HepG2 (cell line): ENCODE data around the gene PMS1. TPM values are rescaled to one million over a fixed set of nuclear protein-coding genes. Genes with fewer than 3 reads are reported as not detected.

Experiments used
- ATF7-NPFF ChIP-seq: sonication (generic); formaldehyde crosslinking; IDR thresholded peaks from 2 replicates; pipeline ENCODE4 v1.8.1; 2023; ENCODE audit warnings: mild to moderate bottlenecking, low read depth, missing genetic modification reagents, moderate library complexity
- MED1 ChIP-seq: sonication (generic); formaldehyde crosslinking; IDR thresholded peaks from 2 replicates; pipeline ENCODE4 v1.4.0; 2020; ENCODE audit warnings: missing genetic modification reagents
- SYNCRIP ChIP-seq: fragments of 200-400 bp; formaldehyde crosslinking; IDR thresholded peaks from 2 replicates; pipeline ENCODE4 v1.6.1; 2018; ENCODE audit warnings: mild to moderate bottlenecking, low read depth, low read length; ENCODE audit not compliant: insufficient read depth
- TAF15 ChIP-seq: fragments of 200-400 bp; formaldehyde crosslinking; IDR thresholded peaks from one replicate; pipeline ENCODE4 v1.6.1; 2018; ENCODE audit warnings: mild to moderate bottlenecking, low read depth, low read length; ENCODE audit not compliant: poor library complexity, severe bottlenecking
- ZKSCAN1 ChIP-seq: fragments of 150-350 bp; IDR thresholded peaks from 2 replicates; pipeline ENCODE4 v1.6.1; 2014; ENCODE audit warnings: low read length
- ZNF33A ChIP-seq: sonication (generic); formaldehyde crosslinking; IDR thresholded peaks from 2 replicates; pipeline ENCODE4 v1.5.1; 2020; ENCODE audit warnings: missing genetic modification reagents, mild to moderate bottlenecking, moderate library complexity, borderline replicate concordance
- ZNF567 ChIP-seq: sonication (generic); formaldehyde crosslinking; IDR thresholded peaks from 2 replicates; pipeline ENCODE4 v1.8.1; 2023; ENCODE audit warnings: mild to moderate bottlenecking, missing genetic modification reagents, borderline replicate concordance
- ZNF703 ChIP-seq: sonication (generic); formaldehyde crosslinking; IDR thresholded peaks from 2 replicates; pipeline ENCODE4 v1.5.1; 2020; ENCODE audit warnings: missing genetic modification reagents, mild to moderate bottlenecking, moderate library complexity, borderline replicate concordance
- ZNF775 ChIP-seq: sonication (generic); formaldehyde crosslinking; IDR thresholded peaks from 2 replicates; pipeline ENCODE4 v1.4.0; 2020; ENCODE audit warnings: missing genetic modification reagents, mild to moderate bottlenecking, moderate library complexity, borderline replicate concordance
- ZSCAN22 ChIP-seq: sonication (generic); formaldehyde crosslinking; IDR thresholded peaks from 2 replicates; pipeline ENCODE4 v1.4.0; 2020; ENCODE audit warnings: mild to moderate bottlenecking, missing genetic modification reagents
- polyA plus RNA-seq, 8 experiments: library from polyadenylated mRNA; depleted of rRNA in 3 of 8; stranded (reverse) in 7 of 8; unstranded in 1 of 8; fragments of >200 nt; fragmentation: Illumina TruSeq in 4 of 8; extraction: Trizol in 4 of 8; gene quantifications; 2 replicates each; pipeline versions ENCODE4 v1.2.1 to v1.2.3, GENCODE V29; 2011 to 2016; ENCODE audit warnings: low read depth in 4 of 8, missing spikeins in 1 of 8, mixed read lengths in 1 of 8; ENCODE audit not compliant: insufficient read depth in 1 of 8
- total RNA-seq, 5 experiments: library from RNA; depleted of rRNA; stranded (reverse); fragments of >200 nt; fragmentation: Illumina TruSeq; extraction: Trizol; gene quantifications; 2 replicates each; pipeline ENCODE4 v1.2.3, GENCODE V29; 2016; ENCODE audit warnings: low read depth in 1 of 5
- TF ChIP-seq, protein P1 (sequence below), 2 experiments: fragments of 450-650 bp in 1 of 2; sonication (generic) in 1 of 2; formaldehyde crosslinking in 1 of 2; IDR thresholded peaks; 2 replicates each; pipeline versions ENCODE4 v1.6.1 to v1.8.0; 2016 to 2022; ENCODE audit warnings: antibody characterized with exemption in 1 of 2, mild to moderate bottlenecking in 1 of 2, missing genetic modification reagents in 1 of 2
- TF ChIP-seq, protein P2 (sequence below), 2 experiments: IDR thresholded peaks; 2 replicates each; pipeline ENCODE4 v1.6.1; 2011 to 2012; ENCODE audit warnings: low read length in 2 of 2, borderline replicate concordance in 1 of 2, low read depth in 1 of 2, mild to moderate bottlenecking in 1 of 2, moderate library complexity in 1 of 2
- TF ChIP-seq, protein P3 (sequence below): sonication (generic); formaldehyde crosslinking; IDR thresholded peaks from 2 replicates; pipeline ENCODE4 v1.4.0; 2020; ENCODE audit warnings: mild to moderate bottlenecking, missing genetic modification reagents
- TF ChIP-seq, protein P4 (sequence below), 2 experiments: fragments of 450-650 bp in 1 of 2; sonication (generic) in 1 of 2; formaldehyde crosslinking; IDR thresholded peaks; 2 replicates each; pipeline versions ENCODE4 v1.5.0 to v1.8.0; 2020 to 2022; ENCODE audit warnings: mild to moderate bottlenecking in 1 of 2, missing genetic modification reagents in 1 of 2

The PMS1 gene
- total and polyA plus RNA-seq, 2 of the 13 experiments (the other 11 are each of a cell fraction or from before 2014, with no cell fraction given) = 14.6 to 39.9 TPM

DNA sequence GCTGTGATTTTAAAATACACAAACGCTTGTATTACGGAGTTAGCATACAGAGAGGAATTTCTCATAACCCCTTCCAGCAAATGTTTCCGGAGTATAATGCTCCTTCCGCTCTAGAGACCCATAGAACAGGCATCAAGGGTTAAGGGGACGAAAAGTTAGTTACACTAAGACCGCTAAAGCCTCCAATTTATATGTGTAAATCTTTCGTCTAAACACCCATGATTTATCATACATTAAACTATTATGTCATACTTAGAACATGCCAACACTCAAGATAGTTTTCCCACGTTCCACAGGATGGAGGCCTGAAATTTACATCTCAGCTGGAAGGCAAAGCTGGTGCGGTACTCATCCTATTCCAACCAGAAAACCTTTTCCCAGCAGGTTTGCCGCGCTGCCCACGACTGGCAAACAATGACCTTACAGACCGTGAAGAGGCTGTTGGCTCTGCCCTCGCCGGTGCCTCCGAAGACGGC is 761 bp upstream of the PMS1 start (continued):
- TF ChIP-seq, protein P1, sequence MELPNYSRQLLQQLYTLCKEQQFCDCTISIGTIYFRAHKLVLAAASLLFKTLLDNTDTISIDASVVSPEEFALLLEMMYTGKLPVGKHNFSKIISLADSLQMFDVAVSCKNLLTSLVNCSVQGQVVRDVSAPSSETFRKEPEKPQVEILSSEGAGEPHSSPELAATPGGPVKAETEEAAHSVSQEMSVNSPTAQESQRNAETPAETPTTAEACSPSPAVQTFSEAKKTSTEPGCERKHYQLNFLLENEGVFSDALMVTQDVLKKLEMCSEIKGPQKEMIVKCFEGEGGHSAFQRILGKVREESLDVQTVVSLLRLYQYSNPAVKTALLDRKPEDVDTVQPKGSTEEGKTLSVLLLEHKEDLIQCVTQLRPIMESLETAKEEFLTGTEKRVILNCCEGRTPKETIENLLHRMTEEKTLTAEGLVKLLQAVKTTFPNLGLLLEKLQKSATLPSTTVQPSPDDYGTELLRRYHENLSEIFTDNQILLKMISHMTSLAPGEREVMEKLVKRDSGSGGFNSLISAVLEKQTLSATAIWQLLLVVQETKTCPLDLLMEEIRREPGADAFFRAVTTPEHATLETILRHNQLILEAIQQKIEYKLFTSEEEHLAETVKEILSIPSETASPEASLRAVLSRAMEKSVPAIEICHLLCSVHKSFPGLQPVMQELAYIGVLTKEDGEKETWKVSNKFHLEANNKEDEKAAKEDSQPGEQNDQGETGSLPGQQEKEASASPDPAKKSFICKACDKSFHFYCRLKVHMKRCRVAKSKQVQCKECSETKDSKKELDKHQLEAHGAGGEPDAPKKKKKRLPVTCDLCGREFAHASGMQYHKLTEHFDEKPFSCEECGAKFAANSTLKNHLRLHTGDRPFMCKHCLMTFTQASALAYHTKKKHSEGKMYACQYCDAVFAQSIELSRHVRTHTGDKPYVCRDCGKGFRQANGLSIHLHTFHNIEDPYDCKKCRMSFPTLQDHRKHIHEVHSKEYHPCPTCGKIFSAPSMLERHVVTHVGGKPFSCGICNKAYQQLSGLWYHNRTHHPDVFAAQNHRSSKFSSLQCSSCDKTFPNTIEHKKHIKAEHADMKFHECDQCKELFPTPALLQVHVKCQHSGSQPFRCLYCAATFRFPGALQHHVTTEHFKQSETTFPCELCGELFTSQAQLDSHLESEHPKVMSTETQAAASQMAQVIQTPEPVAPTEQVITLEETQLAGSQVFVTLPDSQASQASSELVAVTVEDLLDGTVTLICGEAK (IDR thresholded peaks at IDR 0.05) = peak; percentile 37; the same call in 1 of the 2 replicates
- TF ChIP-seq, protein P1 (CRISPR knock-in tag; IDR thresholded peaks at IDR 0.05) = no peak
- TF ChIP-seq TAF15 (no peak), MED1 (CRISPR knock-in tag) (no peak; the same call in 1 of the 2 replicates), ZKSCAN1 (no peak), ATF7-NPFF (CRISPR knock-in tag) (no peak; the same call in 1 of the 2 replicates), ZNF33A (no peak), ZNF567 (CRISPR knock-in tag) (no peak), SYNCRIP (no peak), ZSCAN22 (CRISPR knock-in tag) (no peak), ZNF703 (no peak), ZNF775 (no peak)
- TF ChIP-seq, protein P2, sequence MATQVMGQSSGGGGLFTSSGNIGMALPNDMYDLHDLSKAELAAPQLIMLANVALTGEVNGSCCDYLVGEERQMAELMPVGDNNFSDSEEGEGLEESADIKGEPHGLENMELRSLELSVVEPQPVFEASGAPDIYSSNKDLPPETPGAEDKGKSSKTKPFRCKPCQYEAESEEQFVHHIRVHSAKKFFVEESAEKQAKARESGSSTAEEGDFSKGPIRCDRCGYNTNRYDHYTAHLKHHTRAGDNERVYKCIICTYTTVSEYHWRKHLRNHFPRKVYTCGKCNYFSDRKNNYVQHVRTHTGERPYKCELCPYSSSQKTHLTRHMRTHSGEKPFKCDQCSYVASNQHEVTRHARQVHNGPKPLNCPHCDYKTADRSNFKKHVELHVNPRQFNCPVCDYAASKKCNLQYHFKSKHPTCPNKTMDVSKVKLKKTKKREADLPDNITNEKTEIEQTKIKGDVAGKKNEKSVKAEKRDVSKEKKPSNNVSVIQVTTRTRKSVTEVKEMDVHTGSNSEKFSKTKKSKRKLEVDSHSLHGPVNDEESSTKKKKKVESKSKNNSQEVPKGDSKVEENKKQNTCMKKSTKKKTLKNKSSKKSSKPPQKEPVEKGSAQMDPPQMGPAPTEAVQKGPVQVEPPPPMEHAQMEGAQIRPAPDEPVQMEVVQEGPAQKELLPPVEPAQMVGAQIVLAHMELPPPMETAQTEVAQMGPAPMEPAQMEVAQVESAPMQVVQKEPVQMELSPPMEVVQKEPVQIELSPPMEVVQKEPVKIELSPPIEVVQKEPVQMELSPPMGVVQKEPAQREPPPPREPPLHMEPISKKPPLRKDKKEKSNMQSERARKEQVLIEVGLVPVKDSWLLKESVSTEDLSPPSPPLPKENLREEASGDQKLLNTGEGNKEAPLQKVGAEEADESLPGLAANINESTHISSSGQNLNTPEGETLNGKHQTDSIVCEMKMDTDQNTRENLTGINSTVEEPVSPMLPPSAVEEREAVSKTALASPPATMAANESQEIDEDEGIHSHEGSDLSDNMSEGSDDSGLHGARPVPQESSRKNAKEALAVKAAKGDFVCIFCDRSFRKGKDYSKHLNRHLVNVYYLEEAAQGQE (IDR thresholded peaks at IDR 0.05; ENCODE audit: borderline replicate concordance in 1 of 2, low read depth in 1 of 2, low read length in 2 of 2) = no peak
- TF ChIP-seq, protein P3, sequence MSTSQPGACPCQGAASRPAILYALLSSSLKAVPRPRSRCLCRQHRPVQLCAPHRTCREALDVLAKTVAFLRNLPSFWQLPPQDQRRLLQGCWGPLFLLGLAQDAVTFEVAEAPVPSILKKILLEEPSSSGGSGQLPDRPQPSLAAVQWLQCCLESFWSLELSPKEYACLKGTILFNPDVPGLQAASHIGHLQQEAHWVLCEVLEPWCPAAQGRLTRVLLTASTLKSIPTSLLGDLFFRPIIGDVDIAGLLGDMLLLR (CRISPR knock-in tag) = no peak
- TF ChIP-seq, protein P4, sequence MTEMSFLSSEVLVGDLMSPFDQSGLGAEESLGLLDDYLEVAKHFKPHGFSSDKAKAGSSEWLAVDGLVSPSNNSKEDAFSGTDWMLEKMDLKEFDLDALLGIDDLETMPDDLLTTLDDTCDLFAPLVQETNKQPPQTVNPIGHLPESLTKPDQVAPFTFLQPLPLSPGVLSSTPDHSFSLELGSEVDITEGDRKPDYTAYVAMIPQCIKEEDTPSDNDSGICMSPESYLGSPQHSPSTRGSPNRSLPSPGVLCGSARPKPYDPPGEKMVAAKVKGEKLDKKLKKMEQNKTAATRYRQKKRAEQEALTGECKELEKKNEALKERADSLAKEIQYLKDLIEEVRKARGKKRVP (CRISPR knock-in tag; IDR thresholded peaks at IDR 0.05) = no peak; a peak in 1 of 4 replicates
